DMS 273 treated with DMSO at 0.1 percent for 48 hours (cell line): ENCODE measurements around the gene COQ8A.
"Not testable (repeated sequence)": the region's sequence is repeated elsewhere in the genome, so short reads cannot be mapped to it uniquely, and the experiment has no call there.

Source experiments
- DNase-seq: peaks from one replicate; lab custom pipeline; 2025; lab: John Stamatoyannopoulos, UW

The COQ8A gene

DNA sequence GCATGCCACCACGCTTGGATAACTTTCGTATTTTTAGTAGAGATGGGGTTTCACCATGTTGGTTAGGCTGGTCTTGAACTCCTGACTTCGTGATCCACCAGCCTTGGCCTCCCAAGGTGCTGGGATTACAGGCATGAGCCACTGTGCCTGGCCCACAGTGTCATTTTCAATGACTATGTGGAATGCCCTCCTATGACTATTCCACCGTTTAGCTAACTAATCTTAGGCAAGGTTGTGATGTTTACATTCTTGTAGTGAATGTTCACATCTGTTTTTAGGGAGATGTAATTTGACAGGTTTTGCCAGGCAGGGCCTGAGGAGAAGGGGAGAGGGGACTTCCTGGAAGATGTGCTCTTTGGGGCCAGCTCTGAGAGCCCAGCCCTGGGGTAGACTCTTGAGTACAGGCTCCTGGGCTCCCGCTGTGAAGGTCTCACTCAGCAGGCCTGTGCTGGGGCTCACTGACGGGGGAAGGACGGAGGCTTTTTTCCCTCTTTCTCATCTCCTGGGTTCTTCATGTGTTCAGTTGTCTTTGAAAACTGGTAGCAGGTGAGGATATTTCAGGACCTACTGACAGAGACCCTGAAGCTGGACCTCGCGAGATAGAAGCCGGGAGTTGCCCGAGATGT lies 13.2 kb downstream of the COQ8A start:
- no peak for DNase-seq

DNA sequence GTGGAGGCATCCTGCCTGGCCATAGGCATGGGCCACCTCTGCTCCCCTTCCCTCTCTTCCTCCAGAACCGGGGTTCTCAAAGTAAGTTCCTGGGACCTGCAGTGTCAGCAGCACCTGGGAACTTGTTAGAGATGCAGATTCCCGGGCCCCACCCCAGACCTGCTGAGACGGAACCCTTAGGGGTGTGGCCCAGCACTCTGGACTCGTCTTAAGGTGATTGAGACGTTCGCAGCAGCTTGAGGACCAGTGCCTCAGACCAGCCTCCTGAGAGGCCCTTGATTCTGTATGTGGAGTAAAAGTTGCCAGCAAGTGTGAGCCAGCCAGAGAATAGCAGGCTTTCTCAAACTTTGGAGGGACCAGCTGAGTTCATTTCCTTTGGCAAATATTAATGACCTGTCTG lies 14.2 kb downstream of the COQ8A start:
- DNase-seq, result no peak

DNA sequence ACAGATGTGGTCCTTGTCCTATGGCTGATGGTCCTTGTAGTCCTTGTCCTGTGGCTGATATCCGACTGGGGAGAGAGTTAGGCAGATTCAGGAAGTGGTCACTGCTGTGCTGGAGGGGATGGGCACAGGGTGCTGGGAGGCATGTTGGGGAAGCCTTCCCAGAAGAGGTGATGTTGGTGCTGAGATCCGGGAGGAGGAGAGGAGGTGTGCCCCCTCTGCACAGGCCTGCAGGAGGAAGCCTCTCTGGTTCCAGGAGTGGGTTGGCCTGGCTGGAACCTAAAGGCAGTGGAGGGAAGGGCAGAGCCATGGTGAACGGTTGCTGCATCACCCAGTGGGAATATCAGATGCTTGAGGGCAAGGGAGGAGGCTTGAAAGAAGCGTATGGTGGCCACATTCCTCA lies 14.7 kb downstream of the COQ8A start:
- DNase-seq, result no peak

DNA sequence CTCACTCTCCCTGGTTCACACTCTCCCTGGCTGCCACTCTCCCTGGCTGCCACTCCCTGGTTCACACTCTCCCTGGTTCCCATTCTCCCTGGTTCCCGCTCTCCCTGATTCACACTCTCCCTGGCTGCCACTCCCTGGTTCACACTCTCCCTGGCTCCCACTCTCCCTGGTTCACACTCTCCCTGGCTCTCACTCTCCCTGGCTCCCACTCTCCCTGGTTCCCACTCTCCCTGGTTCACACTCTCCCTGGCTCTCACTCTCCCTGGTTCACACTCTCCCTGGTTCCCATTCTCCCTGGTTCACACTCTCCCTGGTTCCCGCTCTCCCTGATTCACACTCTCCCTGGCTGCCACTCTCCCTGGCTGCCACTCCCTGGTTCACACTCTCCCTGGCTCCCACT lies 15.8 kb downstream of the COQ8A start:
- not testable (repeated sequence) for DNase-seq

DNA sequence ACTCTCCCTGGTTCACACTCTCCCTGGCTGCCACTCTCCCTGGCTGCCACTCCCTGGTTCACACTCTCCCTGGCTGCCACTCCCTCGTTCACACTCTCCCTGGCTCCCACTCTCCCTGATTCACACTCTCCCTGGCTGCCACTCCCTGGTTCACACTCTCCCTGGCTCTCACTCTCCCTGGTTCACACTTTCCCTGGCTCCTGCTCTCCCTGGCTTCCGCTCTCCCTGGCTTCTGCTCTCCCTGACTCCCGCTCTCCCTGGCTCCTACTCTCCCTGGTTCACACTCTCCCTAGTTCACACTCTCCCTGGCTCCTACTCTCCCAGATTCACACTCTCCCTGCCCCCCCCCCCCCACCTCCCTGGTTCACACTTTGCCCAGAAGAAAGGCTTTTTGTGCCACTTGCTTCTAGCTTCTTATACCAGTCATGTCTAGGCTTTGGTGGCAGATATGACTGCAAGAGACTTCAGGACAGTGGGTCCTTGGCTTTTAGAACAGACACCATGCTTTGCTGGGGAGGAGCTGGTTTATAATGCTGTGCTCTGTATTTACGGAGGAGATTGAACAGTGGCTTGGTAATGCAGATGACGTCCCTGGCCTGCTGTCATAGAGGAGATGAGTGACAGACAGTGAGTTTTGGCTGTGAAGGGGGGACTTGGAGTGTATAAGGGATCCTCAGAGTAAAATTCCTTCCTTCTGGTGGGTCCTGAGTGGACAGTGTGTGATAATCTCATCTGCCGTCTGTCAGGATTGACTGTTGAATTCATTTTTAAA lies 17.0 kb downstream of the COQ8A start:
- no peak for DNase-seq

DNA sequence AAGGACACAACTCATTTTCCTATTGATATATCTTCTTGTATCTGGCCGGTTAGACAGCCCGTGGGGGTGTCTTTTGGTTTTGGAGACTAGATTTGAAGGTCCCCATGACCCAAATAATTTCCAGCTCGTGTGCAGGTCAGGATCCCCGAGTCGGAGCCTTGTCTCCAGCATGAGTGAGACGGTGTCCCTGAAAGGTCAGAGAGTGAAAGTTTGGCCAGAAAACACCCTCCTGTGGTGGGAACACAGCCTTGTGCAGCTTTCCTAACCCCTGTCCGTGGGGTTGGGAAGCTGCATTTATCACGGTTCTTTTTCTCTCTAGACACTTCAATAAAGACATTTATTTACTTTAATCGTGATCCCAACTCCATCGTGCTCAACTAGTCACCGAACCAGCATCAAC lies 17.6 kb downstream of the COQ8A start:
- no peak for DNase-seq

DNA sequence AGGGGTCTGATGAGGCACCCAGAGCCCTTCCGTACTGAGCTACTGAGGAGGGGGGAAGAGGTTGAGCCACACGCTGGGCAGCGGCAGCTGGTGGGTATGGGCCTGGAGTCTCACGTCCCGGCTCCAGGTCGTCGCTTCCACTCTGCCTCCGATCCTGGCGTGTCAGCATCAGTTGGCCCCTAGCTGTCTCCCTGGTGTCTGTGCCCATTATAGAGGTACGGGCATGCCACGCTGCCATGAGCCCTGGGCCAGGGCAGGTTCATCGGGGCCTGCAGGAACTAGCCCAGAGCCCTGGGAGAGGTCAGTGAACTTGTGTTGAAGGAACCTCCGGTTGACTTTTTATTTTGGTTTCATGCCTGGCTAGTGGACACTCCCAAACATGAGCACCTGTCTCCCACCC lies 18.2 kb downstream of the COQ8A start:
- DNase-seq, result no peak

DNA sequence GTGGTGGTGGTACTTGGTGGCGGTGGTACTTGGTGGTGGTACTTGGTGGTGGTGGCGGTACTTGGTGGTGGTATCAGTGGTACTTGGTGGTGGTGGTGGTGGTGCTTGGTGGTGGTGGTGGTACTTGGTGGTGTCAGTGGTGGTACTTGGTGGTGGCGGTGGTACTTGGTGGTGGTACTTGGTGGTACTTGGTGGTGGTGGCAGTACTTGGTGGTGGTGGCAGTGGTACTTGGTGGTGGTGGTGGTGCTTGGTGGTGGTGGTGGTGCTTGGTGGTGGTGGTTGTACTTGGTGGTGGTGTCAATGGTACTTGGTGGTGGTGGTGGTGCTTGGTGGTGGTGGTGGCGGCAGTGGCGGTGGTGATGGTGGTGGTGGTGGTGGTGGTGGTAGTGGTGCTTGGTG lies 20.2 kb downstream of the COQ8A start:
- DNase-seq, result no peak

DNA sequence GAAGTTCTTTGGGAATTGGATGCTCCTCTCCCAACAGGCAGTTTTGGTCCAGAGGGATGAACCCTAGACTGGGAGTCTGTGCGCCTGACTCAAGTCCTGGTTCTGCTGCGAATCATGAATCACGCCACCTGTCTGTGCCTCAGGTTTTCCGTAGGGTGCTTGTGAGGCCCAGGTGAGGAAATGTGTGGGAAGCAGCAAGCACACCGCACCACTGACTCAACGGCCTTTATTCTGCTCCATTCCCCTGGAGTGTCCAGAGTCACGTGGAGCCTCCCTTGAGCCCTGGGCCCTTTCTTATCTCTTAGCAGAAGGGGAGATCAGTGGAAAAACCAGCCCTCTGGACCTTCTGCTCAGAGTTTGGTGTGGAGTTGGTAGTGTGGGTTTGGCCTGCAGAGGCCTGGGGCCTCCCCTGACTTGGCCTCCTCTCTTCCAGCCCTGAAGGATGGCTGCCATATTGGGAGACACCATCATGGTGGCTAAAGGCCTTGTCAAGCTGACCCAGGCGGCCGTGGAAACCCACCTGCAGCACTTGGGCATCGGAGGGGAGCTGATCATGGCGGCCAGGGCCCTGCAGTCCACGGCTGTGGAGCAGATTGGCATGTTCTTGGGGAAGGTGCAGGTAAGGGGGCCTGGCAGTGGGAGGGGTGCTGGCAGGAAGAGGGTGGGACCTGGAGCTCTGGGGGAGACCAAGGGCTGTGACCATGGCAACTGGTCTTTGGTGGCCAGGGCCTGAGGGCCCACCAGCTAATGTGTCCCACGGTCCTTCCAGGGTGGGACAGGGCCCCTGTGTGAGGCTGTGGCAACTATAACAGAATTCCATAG lies 21.1 kb downstream of the COQ8A start:
- no peak for DNase-seq

DNA sequence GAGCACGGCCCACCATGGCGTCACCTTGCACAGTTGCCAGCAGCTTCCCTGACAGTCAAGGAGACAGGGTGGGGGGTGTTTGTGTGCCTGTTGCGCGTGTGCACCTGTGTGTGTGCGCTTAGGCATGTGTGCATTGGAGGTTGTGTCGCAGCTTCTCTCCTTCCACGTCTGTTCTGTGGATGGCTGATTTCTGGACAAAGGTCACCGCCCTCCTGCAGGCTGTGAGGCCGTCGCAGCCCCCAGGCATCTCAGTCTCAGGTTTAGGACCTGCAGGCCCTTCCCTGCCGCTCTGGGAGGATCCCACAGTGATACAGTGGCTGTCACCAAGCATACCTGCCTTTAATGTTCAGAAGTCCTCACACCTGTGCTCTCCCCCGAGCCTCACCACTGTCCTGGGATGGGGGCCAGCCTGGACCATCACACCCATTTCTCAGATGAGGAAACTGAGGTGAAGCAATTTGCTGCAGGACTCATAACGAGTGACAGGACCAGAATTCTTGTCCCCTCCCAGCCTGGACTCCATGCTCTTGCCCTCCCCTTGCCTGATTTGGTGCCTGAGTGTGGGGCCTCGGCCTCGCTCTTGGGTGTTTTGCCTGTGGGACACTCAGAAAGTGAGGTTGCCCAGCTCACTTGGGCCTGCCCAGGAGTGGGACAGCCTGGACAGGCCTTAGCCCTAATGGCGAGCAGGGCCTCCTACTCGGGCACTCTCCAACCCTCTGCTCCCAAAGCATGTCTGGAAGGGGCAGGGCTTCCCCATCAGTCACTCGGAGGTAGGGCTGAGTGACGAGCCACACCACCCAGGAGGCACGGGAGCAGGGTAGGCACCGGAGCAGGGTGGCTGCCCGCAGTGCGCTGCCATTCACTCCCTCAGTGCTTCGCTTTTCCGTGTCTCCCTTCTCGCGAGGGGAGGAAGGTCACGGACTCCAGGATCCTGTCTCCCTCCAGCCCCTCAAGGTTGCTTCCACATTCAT lies 22.6 kb downstream of the COQ8A start:
- no peak for DNase-seq

DNA sequence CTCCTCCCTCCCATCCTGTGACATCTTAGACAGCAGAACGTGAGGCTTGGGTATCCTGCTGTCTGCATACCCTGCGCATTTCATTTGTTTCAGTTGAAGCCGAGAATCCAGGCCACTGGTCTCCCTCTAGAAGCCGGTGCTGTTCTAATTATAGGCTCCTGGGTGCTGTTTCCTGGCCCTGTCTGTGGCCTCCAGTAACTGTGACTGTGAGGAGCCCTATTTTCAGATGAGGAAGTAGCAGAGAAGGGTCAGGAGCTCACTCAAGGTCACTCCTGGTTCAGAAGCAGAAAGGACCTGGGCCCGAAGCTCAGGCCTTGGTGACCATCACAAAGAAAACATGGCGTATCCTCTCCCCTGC lies 24.0 kb downstream of the COQ8A start:
- DNase-seq, result no peak

DNA sequence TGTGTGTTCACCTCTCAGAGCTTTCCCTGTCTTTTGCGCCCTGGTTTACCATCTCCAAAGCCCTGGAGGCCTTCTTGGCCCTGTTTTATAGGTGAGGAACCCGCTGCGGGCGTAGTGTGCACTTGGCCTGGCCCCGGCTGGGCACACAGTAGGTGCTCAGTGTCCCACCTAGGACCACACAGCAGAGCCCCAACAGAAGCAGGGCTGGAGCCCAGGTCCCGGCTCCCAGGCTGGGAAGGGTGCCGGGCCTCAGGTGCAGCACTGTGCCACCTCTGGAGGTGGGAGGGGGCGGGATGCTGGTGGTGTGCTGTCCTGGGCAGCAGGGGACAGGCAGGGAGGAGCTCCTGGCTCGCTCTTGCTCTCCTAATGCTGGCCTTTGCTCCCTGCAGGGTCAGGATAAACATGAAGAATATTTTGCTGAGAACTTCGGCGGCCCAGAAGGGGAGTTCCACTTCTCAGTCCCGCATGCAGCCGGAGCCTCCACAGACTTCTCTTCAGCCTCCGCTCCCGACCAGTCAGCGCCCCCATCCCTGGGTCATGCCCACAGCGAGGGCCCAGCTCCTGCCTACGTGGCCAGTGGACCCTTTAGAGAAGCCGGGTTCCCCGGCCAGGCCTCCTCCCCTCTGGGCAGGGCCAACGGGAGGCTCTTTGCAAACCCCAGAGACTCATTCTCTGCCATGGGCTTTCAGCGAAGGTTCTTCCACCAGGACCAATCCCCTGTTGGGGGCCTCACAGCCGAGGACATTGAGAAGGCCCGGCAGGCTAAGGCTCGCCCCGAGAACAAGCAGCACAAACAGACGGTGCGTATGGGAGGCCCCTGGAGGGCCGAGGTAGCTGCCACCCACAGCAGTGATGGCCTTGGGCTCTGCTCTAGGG lies 24.8 kb downstream of the COQ8A start:
- DNase-seq, result no peak

DNA sequence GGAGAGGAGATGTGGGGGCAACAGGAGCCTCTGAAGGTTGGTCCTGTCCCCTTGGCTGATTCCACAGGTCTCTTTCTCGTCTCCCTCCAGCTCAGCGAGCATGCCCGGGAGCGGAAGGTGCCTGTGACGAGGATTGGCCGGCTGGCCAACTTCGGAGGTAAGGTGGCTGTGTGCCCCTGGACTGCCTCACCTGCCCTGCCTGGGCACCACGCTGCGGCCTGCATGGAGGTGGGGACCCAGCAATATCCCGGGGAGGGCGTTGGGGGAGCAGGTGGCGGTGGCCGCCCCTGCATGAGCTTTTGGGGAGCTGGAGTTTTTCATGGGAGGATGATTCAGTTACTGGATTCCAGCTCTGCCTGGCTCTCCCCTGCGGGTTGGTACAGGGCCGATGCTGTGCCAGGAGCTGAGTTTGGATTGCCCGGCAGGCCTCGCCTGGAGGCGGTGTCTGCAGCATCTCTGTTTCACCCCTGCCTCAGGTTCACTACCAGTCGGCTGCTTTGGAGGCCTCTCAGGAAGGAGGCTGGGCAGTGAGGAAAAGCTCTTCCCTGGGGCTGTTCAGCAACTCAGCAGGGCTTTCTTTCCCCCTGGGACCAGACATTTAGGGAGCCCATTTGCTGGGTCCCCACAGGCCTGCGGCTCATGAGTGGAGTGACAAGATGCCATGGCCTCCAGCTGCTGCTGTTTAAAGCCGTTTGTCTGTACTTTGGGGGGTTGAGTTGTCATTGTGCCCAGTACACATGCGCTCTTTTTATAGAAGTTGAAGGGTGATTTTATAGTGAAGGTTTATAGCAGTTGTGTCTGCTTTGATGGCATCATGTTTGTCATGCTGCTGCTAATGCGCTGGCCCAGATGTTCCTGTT lies 25.7 kb downstream of the COQ8A start:
- DNase-seq, result no peak

DNA sequence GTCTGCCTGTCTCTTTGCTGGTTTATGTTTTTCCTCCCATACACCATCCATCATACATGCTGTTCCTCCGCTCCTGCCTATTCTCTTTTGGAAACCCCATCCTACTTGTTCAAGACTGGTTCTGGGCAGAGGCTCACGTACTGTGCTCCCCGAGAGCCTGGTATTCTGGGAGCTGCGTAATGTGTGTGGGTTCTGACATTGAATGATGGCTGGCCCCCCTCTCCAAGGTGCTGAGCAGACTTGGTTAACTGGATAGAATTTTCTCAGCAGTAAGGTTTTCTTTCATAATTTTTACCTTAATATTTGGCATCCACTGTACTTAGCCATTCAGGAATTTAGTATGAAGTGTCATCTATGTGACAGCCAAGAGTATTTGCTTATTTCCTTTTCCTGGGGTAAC lies 26.6 kb downstream of the COQ8A start:
- DNase-seq, result no peak

DNA sequence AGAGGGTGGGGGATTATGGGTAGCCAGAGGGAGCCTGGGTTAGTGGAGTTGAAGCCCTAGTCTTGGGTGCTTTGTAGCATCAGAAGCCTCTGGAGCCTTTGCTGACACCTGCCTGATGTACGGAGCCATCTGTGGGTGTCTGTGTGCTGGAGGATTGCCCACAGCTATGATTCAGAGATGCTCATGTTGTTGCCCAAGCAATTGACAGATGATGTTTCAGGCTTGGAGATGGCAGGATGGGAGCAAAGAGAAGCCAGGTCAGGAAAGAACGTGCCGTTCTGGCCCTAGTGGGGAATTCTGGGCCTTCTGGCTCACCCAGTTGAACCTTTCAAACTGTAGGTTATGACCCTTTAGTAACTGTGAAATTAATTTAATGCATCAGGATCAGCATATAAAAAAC lies 27.6 kb downstream of the COQ8A start:
- DNase-seq, result peak; percentile 17

DNA sequence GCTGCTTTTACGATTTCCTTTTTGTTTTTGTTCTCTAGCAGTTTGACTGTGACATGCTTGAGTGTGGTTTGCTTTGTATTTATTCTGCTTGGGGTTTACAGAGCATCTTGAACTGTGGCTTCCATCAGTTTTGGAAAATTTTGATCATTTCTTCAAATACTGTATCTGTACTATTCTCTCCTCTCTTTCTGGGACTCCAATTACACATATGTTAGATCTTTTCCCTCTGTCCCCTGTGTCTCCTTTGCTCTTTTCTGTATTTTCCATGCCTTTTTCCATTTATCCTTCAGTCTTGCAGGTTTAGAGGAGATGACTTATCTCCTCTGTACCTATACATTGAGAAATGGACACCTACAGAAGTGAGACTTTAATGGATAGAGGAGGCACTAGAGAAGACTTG lies 31.7 kb downstream of the COQ8A start:
- DNase-seq, result no peak

DNA sequence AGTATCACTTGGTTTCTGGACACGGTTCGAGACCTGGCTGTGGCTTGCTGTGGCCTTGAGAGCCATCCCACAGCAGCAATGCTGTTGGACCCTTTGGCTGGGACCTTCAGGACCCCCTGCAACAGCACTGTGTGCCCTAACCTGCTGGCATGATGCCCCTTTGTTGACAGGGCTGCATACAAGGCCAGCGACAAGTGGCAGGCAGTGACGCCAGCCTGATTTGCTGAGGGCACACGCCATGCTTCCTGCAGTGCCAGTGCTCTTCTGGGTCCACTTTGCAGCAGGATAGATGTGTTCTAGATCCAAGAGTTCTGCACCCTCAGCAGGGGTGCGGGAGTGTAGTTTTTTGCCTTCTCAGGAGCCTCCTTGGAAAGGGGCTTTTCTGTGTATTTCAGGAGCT lies 32.8 kb downstream of the COQ8A start:
- DNase-seq, result no peak

DNA sequence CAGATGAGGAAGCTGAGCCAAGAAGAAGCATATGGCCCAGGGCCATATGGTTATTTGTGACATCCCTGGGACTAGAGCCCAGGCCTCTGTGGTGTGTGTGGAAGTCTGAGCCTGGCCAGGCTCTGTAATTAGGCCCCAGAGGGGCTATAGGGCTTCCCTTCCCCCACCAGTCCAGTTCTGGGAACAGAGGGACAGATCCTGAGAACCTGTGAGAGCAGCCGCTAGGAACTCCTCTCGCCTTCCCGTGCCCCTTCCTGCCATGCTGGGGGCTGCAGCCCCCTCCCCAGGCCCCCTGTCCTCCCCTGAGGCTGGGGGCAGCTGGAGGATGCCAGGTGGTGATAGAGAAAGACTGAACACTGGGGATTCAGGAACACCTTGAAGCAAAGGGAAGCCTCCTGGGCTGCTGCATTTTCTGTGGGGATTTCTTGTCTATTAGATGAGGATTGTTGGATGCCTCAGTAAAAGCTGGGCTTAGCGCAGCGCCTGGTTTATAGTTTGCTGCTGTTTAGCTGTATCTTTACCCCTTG lies 33.3 kb downstream of the COQ8A start:
- DNase-seq, result peak; percentile 92

DNA sequence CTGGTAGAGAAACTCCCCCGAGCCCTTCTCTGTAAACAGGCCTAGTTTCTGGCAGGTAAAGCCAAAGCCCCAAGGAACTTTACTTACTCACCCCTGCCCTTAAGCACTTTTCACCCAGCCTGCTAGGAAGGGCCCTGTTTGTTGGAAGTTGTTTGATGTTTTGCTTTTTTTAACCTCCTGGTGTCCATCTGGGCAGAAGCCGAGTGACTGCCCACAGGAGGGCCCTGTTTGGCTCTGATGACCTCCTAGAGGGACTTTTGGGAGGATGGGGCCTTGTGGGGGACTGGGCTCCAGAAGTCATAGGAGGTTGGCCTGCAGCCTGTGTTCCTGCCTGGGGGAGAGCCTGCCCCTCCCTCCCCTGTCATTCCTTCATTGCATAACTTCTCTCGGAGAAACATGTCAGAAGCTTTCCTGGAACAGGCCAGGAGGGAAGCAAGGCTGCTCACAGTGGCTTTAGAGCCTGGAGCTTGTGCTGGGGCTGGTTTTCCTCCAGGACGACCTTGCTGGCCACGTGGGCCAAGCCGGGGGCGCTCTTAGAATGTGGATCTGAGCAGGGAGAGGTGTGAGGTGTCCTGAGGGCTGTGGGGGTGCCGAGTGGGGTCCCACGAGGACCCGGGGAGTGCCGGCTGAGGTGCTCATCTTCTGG lies 33.9 kb downstream of the COQ8A start:
- DNase-seq, result no peak
